ENCODE results near the gene SLC25A25.

SLC25A25 gene

GRCh38 chr9:128136816-128137793 is 69.1 kb downstream of the SLC25A25 start:
- no peak overlapping the region for H3K4me3 ChIP-seq (ENCODE audit: low read depth, low read length)
- H3K4me2 ChIP-seq (ENCODE audit: low read length), result no peak overlapping the region
- H3K36me3 ChIP-seq (ENCODE audit: control insufficient read depth, insufficient read depth, low read length), result no peaks in the 10 kb centered on the region
- H3K9me3 ChIP-seq (ENCODE audit: control insufficient read depth, low read length), result no peaks in the 10 kb centered on the region
- H3K9ac ChIP-seq, result no peak overlapping the region
- H2AFZ ChIP-seq, result no peak overlapping the region
- TF ChIP-seq, protein P1, sequence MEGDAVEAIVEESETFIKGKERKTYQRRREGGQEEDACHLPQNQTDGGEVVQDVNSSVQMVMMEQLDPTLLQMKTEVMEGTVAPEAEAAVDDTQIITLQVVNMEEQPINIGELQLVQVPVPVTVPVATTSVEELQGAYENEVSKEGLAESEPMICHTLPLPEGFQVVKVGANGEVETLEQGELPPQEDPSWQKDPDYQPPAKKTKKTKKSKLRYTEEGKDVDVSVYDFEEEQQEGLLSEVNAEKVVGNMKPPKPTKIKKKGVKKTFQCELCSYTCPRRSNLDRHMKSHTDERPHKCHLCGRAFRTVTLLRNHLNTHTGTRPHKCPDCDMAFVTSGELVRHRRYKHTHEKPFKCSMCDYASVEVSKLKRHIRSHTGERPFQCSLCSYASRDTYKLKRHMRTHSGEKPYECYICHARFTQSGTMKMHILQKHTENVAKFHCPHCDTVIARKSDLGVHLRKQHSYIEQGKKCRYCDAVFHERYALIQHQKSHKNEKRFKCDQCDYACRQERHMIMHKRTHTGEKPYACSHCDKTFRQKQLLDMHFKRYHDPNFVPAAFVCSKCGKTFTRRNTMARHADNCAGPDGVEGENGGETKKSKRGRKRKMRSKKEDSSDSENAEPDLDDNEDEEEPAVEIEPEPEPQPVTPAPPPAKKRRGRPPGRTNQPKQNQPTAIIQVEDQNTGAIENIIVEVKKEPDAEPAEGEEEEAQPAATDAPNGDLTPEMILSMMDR (IDR thresholded peaks at IDR 0.05), result no peak
- H3K27me3 ChIP-seq (ENCODE audit: control insufficient read depth, insufficient read depth, low read length), result no peaks in the 10 kb centered on the region
- H3K27ac ChIP-seq, result no peak overlapping the region
- no peaks in the 10 kb centered on the region for H3K79me2 ChIP-seq
- H3K4me1 ChIP-seq, result no peaks in the 10 kb centered on the region

- no peaks in the 10 kb centered on the region for H3K36me3 ChIP-seq (ENCODE audit: control insufficient read depth, insufficient read depth, low read length)
- TF ChIP-seq, protein P1 (IDR thresholded peaks at IDR 0.05), result no peak
- no peaks in the 10 kb centered on the region for H3K27me3 ChIP-seq (ENCODE audit: control insufficient read depth, insufficient read depth, low read length)
- H3K4me1 ChIP-seq, result no peaks in the 10 kb centered on the region
- H3K9me3 ChIP-seq (ENCODE audit: control insufficient read depth, low read length), result no peaks in the 10 kb centered on the region
- no peak overlapping the region for H3K4me3 ChIP-seq (ENCODE audit: low read depth, low read length)
- no peak overlapping the region for H3K27ac ChIP-seq
- H3K79me2 ChIP-seq, result no peaks in the 10 kb centered on the region
- H2AFZ ChIP-seq, result no peak overlapping the region
- H3K9ac ChIP-seq, result no peak overlapping the region
- no peak overlapping the region for H3K4me2 ChIP-seq (ENCODE audit: low read length)
Observed at GRCh38 chr9:128138001-128138400, 70.0 kb downstream of the SLC25A25 start.

DNA sequence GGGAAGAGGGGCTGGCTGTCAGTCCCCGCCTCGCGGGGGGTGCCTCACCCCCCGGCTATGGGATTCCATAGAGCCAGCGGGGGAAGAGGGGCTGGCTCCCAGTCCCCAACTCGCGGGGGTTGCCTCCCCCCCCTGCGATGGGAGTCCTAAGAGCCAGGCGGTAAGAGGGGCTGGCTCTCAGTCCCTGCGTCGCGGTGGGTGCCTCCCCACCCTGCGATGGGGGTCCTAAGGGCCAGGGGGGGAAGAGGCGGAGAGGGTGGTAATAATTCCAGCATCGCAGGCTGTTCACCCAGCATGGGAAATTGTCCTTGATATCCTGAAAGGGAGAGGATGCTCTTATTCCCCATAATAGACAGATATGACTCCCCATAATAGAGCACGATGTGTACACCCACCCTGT is 71.6 kb downstream of the SLC25A25 start:
- Histone ChIP-seq H3K9ac (no peak overlapping the region), H3K27me3 (ENCODE audit: control insufficient read depth, insufficient read depth, low read length) (no peaks in the 10 kb centered on the region), H3K4me3 (ENCODE audit: low read depth, low read length) (no peak overlapping the region), H2AFZ (no peak overlapping the region), H3K9me3 (ENCODE audit: control insufficient read depth, low read length) (no peaks in the 10 kb centered on the region), H3K4me2 (ENCODE audit: low read length) (no peak overlapping the region), H3K4me1 (no peaks in the 10 kb centered on the region), H3K27ac (no peak overlapping the region), H3K79me2 (no peaks in the 10 kb centered on the region), H3K36me3 (ENCODE audit: control insufficient read depth, insufficient read depth, low read length) (no peaks in the 10 kb centered on the region)
- TF ChIP-seq, protein P1 (IDR thresholded peaks at IDR 0.05), result no peak

GRCh38 chr9:128141604-128142003 is 73.6 kb downstream of the SLC25A25 start:
- H3K79me2 ChIP-seq, result no peaks in the 10 kb centered on the region
- no peak overlapping the region for H3K9ac ChIP-seq
- TF ChIP-seq, protein P1 (IDR thresholded peaks at IDR 0.05), result no peak
- no peaks in the 10 kb centered on the region for H3K9me3 ChIP-seq (ENCODE audit: control insufficient read depth, low read length)
- H3K4me2 ChIP-seq (ENCODE audit: low read length), result no peak overlapping the region
- H3K36me3 ChIP-seq (ENCODE audit: control insufficient read depth, insufficient read depth, low read length), result no peaks in the 10 kb centered on the region
- H3K4me3 ChIP-seq (ENCODE audit: low read depth, low read length), result no peak overlapping the region
- H3K27ac ChIP-seq, result no peak overlapping the region
- no peak overlapping the region for H2AFZ ChIP-seq
- no peaks in the 10 kb centered on the region for H3K27me3 ChIP-seq (ENCODE audit: control insufficient read depth, insufficient read depth, low read length)
- no peaks in the 10 kb centered on the region for H3K4me1 ChIP-seq
